Thoracic aorta (tissue), 2 donors: ENCODE results near the gene PROZ. TPM values are rescaled to one million over a fixed set of nuclear protein-coding genes. Genes with fewer than 3 reads are reported as not detected.

ENCODE experiments used
- ATAC-seq: fragments of 150-250 bp; one replicate; pipeline ENCODE4 v1.8.0; 2017; ENCODE audit warnings: low read depth; ENCODE audit not compliant: insufficient number of reproducible peaks, low FRiP score
- DNase-seq: peaks from one replicate; pipeline ENCODE4 v3.0.0-alpha.2; 2020; ENCODE audit warnings: low spot score
- H3K27ac ChIP-seq, 2 donors: fragments of 200-600 bp; sonication (generic); 1 replicate in 1 of 2; 2 replicates in 1 of 2; pipeline ENCODE4 v1.5.1; 2016; ENCODE audit warnings: mild to moderate bottlenecking in 2 of 2, moderate library complexity in 2 of 2
- H3K27me3 ChIP-seq: fragments of 200-600 bp; sonication (generic); replicated peaks from 2 replicates; pipeline ENCODE4 v1.6.0; 2016; ENCODE audit warnings: mild to moderate bottlenecking; ENCODE audit not compliant: insufficient read depth
- H3K36me3 ChIP-seq: fragments of 200-600 bp; sonication (generic); one replicate; pipeline ENCODE4 v1.5.1; 2016
- H3K4me1 ChIP-seq, 2 donors: fragments of 200-600 bp; sonication (generic); 1 replicate in 1 of 2; 2 replicates in 1 of 2; pipeline versions ENCODE4 v1.5.1 to v1.6.0; 2016; ENCODE audit warnings: low read depth in 2 of 2, mild to moderate bottlenecking in 1 of 2; ENCODE audit not compliant: control insufficient read depth in 1 of 2
- H3K4me3 ChIP-seq: fragments of 200-600 bp; sonication (generic); 2 replicates; pipeline ENCODE4 v1.5.1; 2016; ENCODE audit warnings: mild to moderate bottlenecking
- H3K9me3 ChIP-seq: fragments of 200-600 bp; sonication (generic); 2 replicates; pipeline ENCODE4 v1.5.1; 2016
- total RNA-seq, 2 donors: library from RNA; depleted of rRNA; stranded (reverse); fragments of >200 nt; gene quantifications; one replicate each; pipeline versions ENCODE4 v1.1.0 to v1.2.3, GENCODE V29; 2016
- TF ChIP-seq, protein P1 (sequence below): fragments of 200-600 bp; sonication (generic); IDR thresholded peaks from one replicate; pipeline ENCODE4 v1.5.1; 2019; ENCODE audit warnings: antibody characterized with exemption

The PROZ gene
- total RNA-seq, 2 donors from 2014 or later = not detected

DNA sequence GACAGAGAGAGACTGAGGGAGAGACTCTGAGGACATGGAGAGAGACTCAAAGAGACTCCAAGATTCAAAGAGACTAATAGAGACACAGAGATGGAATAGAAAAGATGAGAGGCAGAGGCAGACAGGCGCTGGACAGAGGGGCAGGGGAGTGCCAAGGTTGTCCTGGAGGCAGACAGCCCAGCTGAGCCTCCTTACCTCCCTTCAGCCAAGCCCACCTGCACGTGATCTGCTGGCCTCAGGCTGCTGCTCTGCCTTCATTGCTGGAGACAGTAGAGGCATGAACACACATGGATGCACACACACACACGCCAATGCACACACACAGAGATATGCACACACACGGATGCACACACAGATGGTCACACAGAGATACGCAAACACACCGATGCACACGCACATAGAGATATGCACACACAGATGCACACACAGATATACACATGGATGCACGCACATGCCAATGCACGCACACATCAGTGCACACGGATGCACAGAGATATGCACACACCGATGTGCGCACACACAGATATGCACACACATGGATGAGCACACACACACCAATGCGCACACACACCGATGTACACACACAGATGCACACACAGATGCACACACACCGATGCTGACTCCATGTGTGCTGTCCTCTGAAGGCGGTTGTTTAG, 39.2 kb upstream of the PROZ start:
- Histone ChIP-seq H3K4me1 (peaks cover 0 to 19% of the 10 kb centered on the region in 2 donors), H3K27ac (no peak overlapping the region), H3K36me3 (no peaks in the 10 kb centered on the region), H3K9me3 (no peaks in the 10 kb centered on the region), H3K27me3 (no peaks in the 10 kb centered on the region), H3K4me3 (no peak overlapping the region)
- TF ChIP-seq, protein P1, sequence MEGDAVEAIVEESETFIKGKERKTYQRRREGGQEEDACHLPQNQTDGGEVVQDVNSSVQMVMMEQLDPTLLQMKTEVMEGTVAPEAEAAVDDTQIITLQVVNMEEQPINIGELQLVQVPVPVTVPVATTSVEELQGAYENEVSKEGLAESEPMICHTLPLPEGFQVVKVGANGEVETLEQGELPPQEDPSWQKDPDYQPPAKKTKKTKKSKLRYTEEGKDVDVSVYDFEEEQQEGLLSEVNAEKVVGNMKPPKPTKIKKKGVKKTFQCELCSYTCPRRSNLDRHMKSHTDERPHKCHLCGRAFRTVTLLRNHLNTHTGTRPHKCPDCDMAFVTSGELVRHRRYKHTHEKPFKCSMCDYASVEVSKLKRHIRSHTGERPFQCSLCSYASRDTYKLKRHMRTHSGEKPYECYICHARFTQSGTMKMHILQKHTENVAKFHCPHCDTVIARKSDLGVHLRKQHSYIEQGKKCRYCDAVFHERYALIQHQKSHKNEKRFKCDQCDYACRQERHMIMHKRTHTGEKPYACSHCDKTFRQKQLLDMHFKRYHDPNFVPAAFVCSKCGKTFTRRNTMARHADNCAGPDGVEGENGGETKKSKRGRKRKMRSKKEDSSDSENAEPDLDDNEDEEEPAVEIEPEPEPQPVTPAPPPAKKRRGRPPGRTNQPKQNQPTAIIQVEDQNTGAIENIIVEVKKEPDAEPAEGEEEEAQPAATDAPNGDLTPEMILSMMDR = no peak
- DNase-seq = no peak
- ATAC-seq = no peak

DNA sequence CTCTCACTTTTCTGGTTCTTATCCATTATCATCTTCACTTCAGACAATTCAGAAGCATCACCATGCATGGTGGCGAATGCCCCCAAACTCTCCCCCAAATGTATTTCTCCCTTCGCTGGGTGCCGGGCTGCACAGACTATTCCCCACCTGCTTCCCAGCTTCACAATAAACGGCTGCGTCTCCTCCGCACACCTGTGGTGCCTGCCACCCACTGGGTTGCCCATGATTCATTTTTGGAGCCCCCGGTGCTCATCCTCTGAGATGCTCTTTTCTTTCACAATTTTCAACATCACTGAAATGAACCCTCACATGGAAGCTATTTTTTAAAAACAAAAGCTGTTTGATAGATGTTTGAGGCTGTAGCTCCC, 38.6 kb upstream of the PROZ start:
- DNase-seq = no peak
- no peak overlapping the region for H3K4me3 ChIP-seq
- H3K27me3 ChIP-seq = no peaks in the 10 kb centered on the region

DNA sequence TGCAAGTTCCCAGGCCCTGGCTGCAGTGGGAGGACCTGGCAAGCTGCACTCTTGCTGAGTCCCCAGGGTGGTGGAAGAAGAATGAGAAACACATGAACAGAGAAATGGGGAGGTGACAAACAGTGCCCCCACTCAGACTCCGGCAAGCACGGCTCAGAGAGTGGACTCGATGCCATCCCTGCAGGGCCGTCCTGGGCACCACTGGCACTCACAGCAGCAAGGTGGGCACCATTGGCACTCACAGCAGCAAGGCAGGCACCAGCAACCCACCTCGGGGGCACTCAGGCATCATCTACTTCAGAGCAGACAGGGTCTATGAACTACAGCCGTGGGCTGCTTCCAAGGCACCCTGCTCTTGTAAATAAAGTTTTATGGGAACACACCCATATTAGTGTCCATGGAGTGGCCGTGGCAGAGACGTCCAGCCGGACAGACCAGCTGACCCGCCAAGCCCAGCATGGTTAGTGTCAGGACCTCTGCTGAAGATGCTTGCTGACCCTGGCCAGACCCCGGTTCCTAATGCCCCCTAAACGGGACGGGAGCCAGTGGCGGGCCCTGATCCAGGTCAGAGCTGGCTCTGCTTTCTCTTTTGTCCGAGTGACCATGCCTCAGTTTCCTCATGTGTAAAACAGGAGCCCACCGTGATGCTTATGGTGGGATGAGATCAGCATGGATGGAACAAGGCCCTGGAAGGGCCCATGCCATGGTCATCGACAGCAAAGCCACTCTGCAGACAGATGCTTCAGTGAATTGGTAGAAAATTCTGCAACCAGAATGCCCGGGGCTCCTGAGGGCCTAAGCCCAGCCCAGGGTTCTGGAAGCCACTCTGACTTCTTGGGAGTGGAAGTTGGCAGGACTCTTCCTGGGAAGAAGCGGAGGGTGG, 37.9 kb upstream of the PROZ start:
- ATAC-seq (no peak), DNase-seq (no peak)
- H3K27ac ChIP-seq = no peak overlapping the region
- no peaks in the 10 kb centered on the region for H3K9me3 ChIP-seq
- TF ChIP-seq, protein P1 = no peak
- H3K4me1 ChIP-seq = peaks cover 0 to 19% of the 10 kb centered on the region in 2 donors
- no peaks in the 10 kb centered on the region for H3K36me3 ChIP-seq
- no peak overlapping the region for H3K4me3 ChIP-seq
- H3K27me3 ChIP-seq = no peaks in the 10 kb centered on the region

More for the DNA sequence above, 38.6 kb upstream of the PROZ start:
- Histone ChIP-seq H3K27ac (no peak overlapping the region), H3K9me3 (no peaks in the 10 kb centered on the region), H3K36me3 (no peaks in the 10 kb centered on the region), H3K4me1 (peaks cover 0 to 19% of the 10 kb centered on the region in 2 donors)
- TF ChIP-seq, protein P1 = no peak
- ATAC-seq = no peak

DNA sequence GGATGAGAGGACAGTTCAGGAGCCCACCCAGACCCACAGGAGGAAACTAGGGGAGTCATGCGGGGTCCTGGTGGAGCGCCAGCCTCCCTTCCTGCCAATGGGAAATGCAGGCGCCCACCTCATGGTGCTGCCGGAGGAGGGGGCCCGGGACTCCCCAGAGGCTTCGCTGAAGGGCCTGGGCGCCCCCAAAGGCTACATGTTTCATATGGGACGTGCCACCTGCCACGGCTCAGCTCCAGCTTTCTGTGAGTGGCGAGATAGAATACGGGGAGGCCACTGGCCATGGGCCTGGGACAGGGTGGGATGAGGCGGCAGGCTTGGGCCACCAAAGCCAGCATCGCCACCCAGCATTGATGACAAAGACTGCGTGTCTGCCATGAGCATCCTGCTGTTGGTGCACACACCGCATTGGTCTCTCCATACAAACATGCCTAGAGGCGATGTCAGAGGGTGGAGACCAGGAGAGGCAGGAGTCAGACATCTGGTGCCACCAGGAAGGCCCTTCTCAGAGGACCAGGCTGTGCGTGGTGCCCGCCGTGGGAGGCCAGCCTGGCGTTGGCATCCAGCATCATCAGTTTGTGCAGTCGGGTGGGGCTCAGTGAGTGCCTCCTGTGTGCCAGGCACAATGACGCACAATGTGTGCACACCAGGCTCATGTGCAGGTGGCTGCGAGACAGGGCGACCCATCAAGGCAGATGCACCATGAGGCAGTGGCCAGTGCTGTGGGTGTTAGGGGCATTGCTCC, 37.1 kb upstream of the PROZ start:
- peaks cover 0 to 19% of the 10 kb centered on the region in 2 donors for H3K4me1 ChIP-seq
- ATAC-seq (no peak), DNase-seq (no peak)
- no peaks in the 10 kb centered on the region for H3K36me3 ChIP-seq
- no peaks in the 10 kb centered on the region for H3K9me3 ChIP-seq
- TF ChIP-seq, protein P1 = no peak
- no peak overlapping the region for H3K27ac ChIP-seq
- no peak overlapping the region for H3K4me3 ChIP-seq
- H3K27me3 ChIP-seq = no peaks in the 10 kb centered on the region
